ENCODE results near the gene KLHL21. TPM values are rescaled to one million over a fixed set of nuclear protein-coding genes. Genes with fewer than 3 reads are reported as not detected.

Gene KLHL21
- total and polyA plus RNA-seq, 10 of the 15 experiments (the other 5 are each of a cell fraction or from before 2014, with no cell fraction given), result 0.76 to 12.2 (median 5.2) TPM

GRCh38 chr1:6646499-6647148, 44.0 kb upstream of the KLHL21 start (continued):
- TF ChIP-seq SUPT20H (IDR thresholded peaks at IDR 0.05; ENCODE audit: borderline replicate concordance, control insufficient read depth, low read depth, low read length), result no peak
- peak; percentile 47; the same call in 1 of the 2 replicates for TF ChIP-seq SMC3 (IDR thresholded peaks at IDR 0.05; ENCODE audit: borderline replicate concordance, low read length)
- TF ChIP-seq RFX5 (IDR thresholded peaks at IDR 0.05; ENCODE audit: low read depth, low read length), result no peak
- no peak for TF ChIP-seq ZBED1 (IDR thresholded peaks at IDR 0.05; ENCODE audit: borderline replicate concordance)
- TF ChIP-seq NFXL1 (IDR thresholded peaks at IDR 0.05; ENCODE audit: borderline replicate concordance), result no peak
- peak; percentile 50 to 72 (median 54) for TF ChIP-seq CTCF (IDR thresholded peaks at IDR 0.05 in 2 of 3, conservative IDR thresholded peaks at IDR 0.05 in 1 of 3; ENCODE audit: control insufficient read depth in 2 of 3, extremely low read depth in 1 of 3, insufficient read depth in 1 of 3, low read depth in 3 of 3, low read length in 3 of 3)
- peak; percentile 75 for TF ChIP-seq RAD21 (IDR thresholded peaks at IDR 0.05; ENCODE audit: insufficient read depth, low read depth, low read length)

- 98% methylated on average over 7 of the region's 7 CpGs for WGBS (ENCODE audit: insufficient coverage, insufficient replicate concordance, low lambda C conversion rate, missing lambda C conversion rate)
- H3K9me3 ChIP-seq (replicated peaks; ENCODE audit: control insufficient read depth, insufficient read depth, low read length), result no peaks in the 10 kb centered on the region
- no peak overlapping the region for H3K27ac ChIP-seq (ENCODE audit: control insufficient read depth, insufficient read depth)
- FAIRE-seq (no peak), ATAC-seq (no peak), DNase-seq (ENCODE audit: low read depth, low spot score) (no peak)
- H3K9ac ChIP-seq (ENCODE audit: control insufficient read depth, insufficient read depth, low read length), result no peak overlapping the region
- no peaks in the 10 kb centered on the region for H3K4me1 ChIP-seq (ENCODE audit: control insufficient read depth, insufficient read depth, low read length)
- POLR2A ChIA-PET, result no interaction called here
- H3K4me3 ChIP-seq, result no peak overlapping the region
- SMC1A ChIA-PET (ENCODE audit: uncharacterized antibody, unreplicated experiment), result interaction anchor here (1.1 kb wide), 1 partner anchor 156 kb away, joined by 3 read pairs; no protein-coding TSS in a partner anchor
- H2AFZ ChIP-seq (ENCODE audit: control insufficient read depth, low read depth, low read length), result no peak overlapping the region
- H3K4me2 ChIP-seq (ENCODE audit: control insufficient read depth, insufficient read depth), result no peak overlapping the region
- CTCF ChIA-PET, result interaction anchor here (0.8 to 1.7 kb wide), 4 partner anchors 27 to 165 kb away, joined by 3 to 5 read pairs (median 4); partner anchors contain the start of gene NOL9
- no peaks in the 10 kb centered on the region for H3K27me3 ChIP-seq (replicated peaks in 1 of 2; ENCODE audit: control insufficient read depth in 2 of 2, insufficient read depth in 2 of 2, low read length in 1 of 2)
- no peaks in the 10 kb centered on the region for H3K79me2 ChIP-seq (ENCODE audit: control insufficient read depth, insufficient read depth, low read length)
- BruUV-seq (replicated peaks), result no TSS peak
- RAD21 ChIA-PET (ENCODE audit: unreplicated experiment), result interaction anchor here (1.1 kb wide), 1 partner anchor 159 kb away, joined by 3 read pairs; no protein-coding TSS in a partner anchor
- H3K36me3 ChIP-seq (ENCODE audit: control insufficient read depth in 2 of 2, insufficient read depth in 2 of 2, low read length in 1 of 2), result peaks cover 9 to 12% of the 10 kb centered on the region in 2 experiments; a peak in 3 of 4 replicates
- intact Hi-C loops (cut with micrococcal nuclease; ENCODE audit: unreplicated experiment), result no loop called here
- no peaks in the 10 kb centered on the region; the same call in 1 of the 2 replicates for H4K20me1 ChIP-seq (ENCODE audit: control insufficient read depth, insufficient read depth)
- in situ Hi-C loops (cut with MboI), result no loop called here
- TF ChIP-seq RELB (IDR thresholded peaks at IDR 0.05; ENCODE audit: low read depth), result no peak
- no peak for TF ChIP-seq SP1 (IDR thresholded peaks at IDR 0.05; ENCODE audit: low read depth, low read length)
- no peak for TF ChIP-seq PAX8 (IDR thresholded peaks at IDR 0.05)
- no peak for TF ChIP-seq HDAC6 (IDR thresholded peaks at IDR 0.05; ENCODE audit: unreplicated experiment)
- TF ChIP-seq ZBTB40 (IDR thresholded peaks at IDR 0.05; ENCODE audit: borderline replicate concordance), result no peak
- TF ChIP-seq CHD1 (IDR thresholded peaks at IDR 0.05; ENCODE audit: low read depth, low read length), result no peak
- TF ChIP-seq CHD4 (IDR thresholded peaks at IDR 0.05), result no peak
These were observed 42.3 kb upstream of the KLHL21 start for GRCh38 chr1:6645018-6645417.

Data from GM12878 (cell line).